ENCODE results near the gene DDTL. TPM values are rescaled to one million over a fixed set of nuclear protein-coding genes. Genes with fewer than 3 reads are reported as not detected.
"Not testable (repeated sequence)": the region's sequence is repeated elsewhere in the genome, so short reads cannot be mapped to it uniquely, and the experiment has no call there.

Gene DDTL
- total RNA-seq, 5 donors from 2014 or later (not counting 1 experiment from before 2014, with no cell fraction given) = 3.5 to 7.7 (median 3.9) TPM; not detected in 1

DNA sequence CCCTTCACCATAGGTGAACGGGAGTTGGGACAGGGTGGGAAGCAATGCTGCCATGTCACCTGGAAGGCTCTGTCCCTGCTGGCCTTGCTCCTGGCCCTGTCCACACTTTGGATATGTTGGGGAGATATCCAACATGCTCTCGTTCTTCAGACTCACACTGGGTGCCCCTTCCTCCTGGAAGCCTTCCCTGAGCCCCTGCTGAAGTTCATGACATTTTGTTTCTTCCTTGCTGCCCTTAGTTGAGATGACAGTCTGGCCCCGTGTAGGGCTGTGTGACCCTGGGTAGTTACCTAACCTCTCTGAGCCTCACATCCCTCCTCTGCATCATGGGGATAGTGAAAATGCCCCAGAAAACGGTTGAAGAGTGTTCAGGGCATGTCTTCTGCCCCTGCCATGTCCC, 13.2 kb upstream of the DDTL start:
- CTCF ChIA-PET; H3K27ac Mint-ChIP-seq; H3K4me1 ChIP-seq (ENCODE audit: control insufficient read depth in 1 of 2, extremely low read depth in 1 of 2, insufficient read depth in 2 of 2, low read length in 2 of 2); H3K9me3 Mint-ChIP-seq; H3K27me3 Mint-ChIP-seq; H3K27ac ChIP-seq (ENCODE audit: low read length); DNase-seq; H3K4me3 Mint-ChIP-seq; H3K4me1 Mint-ChIP-seq; H3K9me3 ChIP-seq; H3K36me3 ChIP-seq (ENCODE audit: control insufficient read depth in 2 of 2, extremely low read depth in 1 of 2, insufficient read depth in 1 of 2, low read length in 1 of 2); H3K36me3 Mint-ChIP-seq; H3K27me3 ChIP-seq (replicated peaks in 1 of 2; ENCODE audit: control insufficient read depth in 2 of 2, extremely low read depth in 1 of 2, insufficient read depth in 2 of 2, low read length in 1 of 2); ATAC-seq (replicated peaks in 1 of 4); POLR2A ChIA-PET; H3K4me3 ChIP-seq (ENCODE audit: control insufficient read depth in 1 of 2, extremely low read depth in 1 of 2, low read length in 1 of 2): not testable (repeated sequence)
- 58% methylated on average over 1 of the region's 4 CpGs for WGBS (ENCODE audit: insufficient coverage)

DNA sequence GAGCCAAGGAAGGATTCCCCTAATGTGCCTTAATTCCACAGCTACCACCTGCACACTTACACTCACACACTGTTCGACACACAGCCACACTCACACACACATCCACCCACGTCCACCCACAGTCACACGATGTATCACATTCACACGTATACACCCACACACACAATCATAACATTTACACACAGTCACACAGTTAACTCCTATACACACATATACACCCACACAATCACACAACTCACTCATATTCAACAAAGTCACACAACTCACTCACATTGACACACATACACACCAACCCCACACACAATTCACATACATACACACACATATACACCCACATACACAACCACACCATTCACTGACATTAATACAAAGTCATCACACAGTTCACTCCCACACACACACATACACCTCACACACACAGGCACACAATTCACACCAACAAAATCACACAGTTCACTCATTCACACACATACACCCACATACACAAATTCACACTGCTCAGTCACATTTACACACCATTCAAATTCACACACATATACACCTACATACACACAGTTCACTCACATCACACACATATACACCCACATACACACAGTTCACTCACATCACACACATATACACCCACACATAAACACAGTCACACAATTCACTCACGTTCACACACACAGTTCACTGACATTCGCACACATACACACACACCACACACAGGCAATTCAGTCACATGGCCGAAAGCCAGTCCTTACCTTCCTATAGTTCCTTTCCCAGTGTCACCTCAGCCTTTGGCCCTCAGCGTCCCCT, 12.3 kb upstream of the DDTL start:
- H3K36me3 ChIP-seq (ENCODE audit: control insufficient read depth in 2 of 2, extremely low read depth in 1 of 2, insufficient read depth in 1 of 2, low read length in 1 of 2); H3K27me3 ChIP-seq (replicated peaks in 1 of 2; ENCODE audit: control insufficient read depth in 2 of 2, extremely low read depth in 1 of 2, insufficient read depth in 2 of 2, low read length in 1 of 2); H3K36me3 Mint-ChIP-seq; H3K9me3 Mint-ChIP-seq; H3K4me1 ChIP-seq (ENCODE audit: control insufficient read depth in 1 of 2, extremely low read depth in 1 of 2, insufficient read depth in 2 of 2, low read length in 2 of 2); H3K9me3 ChIP-seq; DNase-seq; H3K4me3 Mint-ChIP-seq; H3K4me1 Mint-ChIP-seq; H3K27ac Mint-ChIP-seq; H3K27me3 Mint-ChIP-seq; POLR2A ChIA-PET; H3K4me3 ChIP-seq (ENCODE audit: control insufficient read depth in 1 of 2, extremely low read depth in 1 of 2, low read length in 1 of 2); H3K27ac ChIP-seq (ENCODE audit: low read length); CTCF ChIA-PET; ATAC-seq (replicated peaks in 1 of 4): not testable (repeated sequence)
- WGBS (ENCODE audit: insufficient coverage) = 71% methylated on average over 8 of the region's 8 CpGs

DNA sequence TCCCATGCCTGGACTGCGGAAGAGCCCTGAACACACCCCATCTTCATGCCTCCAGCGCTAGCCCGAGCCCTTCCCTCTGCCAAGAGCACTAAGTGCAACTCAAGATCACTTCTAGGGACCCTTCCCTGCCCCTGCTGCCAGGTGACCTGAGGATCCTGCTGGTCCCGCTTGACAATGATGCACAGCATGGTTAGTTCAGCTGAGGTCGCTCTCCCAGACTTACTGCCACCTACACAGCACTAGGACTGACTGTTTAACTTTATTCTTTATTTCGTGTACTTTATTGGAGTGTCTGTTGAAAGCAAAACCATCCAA, 11.7 kb upstream of the DDTL start:
- ATAC-seq (replicated peaks in 1 of 4); H3K4me3 ChIP-seq (ENCODE audit: control insufficient read depth in 1 of 2, extremely low read depth in 1 of 2, low read length in 1 of 2); CTCF ChIA-PET; H3K36me3 ChIP-seq (ENCODE audit: control insufficient read depth in 2 of 2, extremely low read depth in 1 of 2, insufficient read depth in 1 of 2, low read length in 1 of 2); DNase-seq; H3K36me3 Mint-ChIP-seq; POLR2A ChIA-PET; H3K9me3 Mint-ChIP-seq; H3K27ac Mint-ChIP-seq; H3K27me3 Mint-ChIP-seq; H3K27me3 ChIP-seq (replicated peaks in 1 of 2; ENCODE audit: control insufficient read depth in 2 of 2, extremely low read depth in 1 of 2, insufficient read depth in 2 of 2, low read length in 1 of 2); H3K27ac ChIP-seq (ENCODE audit: low read length); H3K4me3 Mint-ChIP-seq; H3K4me1 ChIP-seq (ENCODE audit: control insufficient read depth in 1 of 2, extremely low read depth in 1 of 2, insufficient read depth in 2 of 2, low read length in 2 of 2); H3K4me1 Mint-ChIP-seq; H3K9me3 ChIP-seq: not testable (repeated sequence)
- 96% methylated on average over 3 of the region's 6 CpGs for WGBS (ENCODE audit: insufficient coverage)

DNA sequence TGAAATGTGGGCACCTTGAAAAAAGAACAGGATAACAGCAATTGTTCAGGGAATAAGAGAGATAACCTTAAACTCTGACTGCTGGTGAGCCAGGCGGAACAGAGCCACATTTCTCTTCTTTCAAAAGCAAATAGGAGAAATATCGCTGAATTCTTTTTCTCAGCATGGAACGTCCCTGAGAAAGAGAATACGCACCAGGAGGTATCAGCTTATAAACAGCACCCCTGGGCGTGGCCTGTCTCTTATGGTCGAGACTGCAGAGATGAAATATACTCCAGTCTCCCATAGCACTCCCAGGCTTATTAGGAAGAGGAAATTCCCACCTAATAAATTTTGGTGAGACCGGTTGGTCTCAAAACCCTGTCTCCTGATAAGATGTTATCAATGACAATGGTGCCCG, 10.8 kb upstream of the DDTL start:
- not testable (repeated sequence) for DNase-seq; H3K27me3 ChIP-seq (replicated peaks in 1 of 2; ENCODE audit: control insufficient read depth in 2 of 2, extremely low read depth in 1 of 2, insufficient read depth in 2 of 2, low read length in 1 of 2); H3K4me1 ChIP-seq (ENCODE audit: control insufficient read depth in 1 of 2, extremely low read depth in 1 of 2, insufficient read depth in 2 of 2, low read length in 2 of 2); H3K27ac ChIP-seq (ENCODE audit: low read length); H3K9me3 Mint-ChIP-seq; H3K4me1 Mint-ChIP-seq; H3K27ac Mint-ChIP-seq; H3K4me3 ChIP-seq (ENCODE audit: control insufficient read depth in 1 of 2, extremely low read depth in 1 of 2, low read length in 1 of 2); H3K4me3 Mint-ChIP-seq; H3K36me3 Mint-ChIP-seq; H3K36me3 ChIP-seq (ENCODE audit: control insufficient read depth in 2 of 2, extremely low read depth in 1 of 2, insufficient read depth in 1 of 2, low read length in 1 of 2); ATAC-seq (replicated peaks in 1 of 4); H3K9me3 ChIP-seq
- WGBS (ENCODE audit: insufficient coverage) = no CpG with 5 or more reads among the region's 8 CpGs
- POLR2A ChIA-PET = interaction anchor here in 1 of 2 donors (0.6 kb wide), 1 partner anchor 55 kb away, joined by 4 read pairs; the partner anchor contains the start of gene CABIN1
- CTCF ChIA-PET = interaction anchor here in 1 of 2 donors (0.5 kb wide), 1 partner anchor 98 kb away, joined by 9 read pairs; the partner anchor contains the start of gene SLC2A11
- peaks cover 0 to 14% of the 10 kb centered on the region in 2 donors for H3K27me3 Mint-ChIP-seq

DNA sequence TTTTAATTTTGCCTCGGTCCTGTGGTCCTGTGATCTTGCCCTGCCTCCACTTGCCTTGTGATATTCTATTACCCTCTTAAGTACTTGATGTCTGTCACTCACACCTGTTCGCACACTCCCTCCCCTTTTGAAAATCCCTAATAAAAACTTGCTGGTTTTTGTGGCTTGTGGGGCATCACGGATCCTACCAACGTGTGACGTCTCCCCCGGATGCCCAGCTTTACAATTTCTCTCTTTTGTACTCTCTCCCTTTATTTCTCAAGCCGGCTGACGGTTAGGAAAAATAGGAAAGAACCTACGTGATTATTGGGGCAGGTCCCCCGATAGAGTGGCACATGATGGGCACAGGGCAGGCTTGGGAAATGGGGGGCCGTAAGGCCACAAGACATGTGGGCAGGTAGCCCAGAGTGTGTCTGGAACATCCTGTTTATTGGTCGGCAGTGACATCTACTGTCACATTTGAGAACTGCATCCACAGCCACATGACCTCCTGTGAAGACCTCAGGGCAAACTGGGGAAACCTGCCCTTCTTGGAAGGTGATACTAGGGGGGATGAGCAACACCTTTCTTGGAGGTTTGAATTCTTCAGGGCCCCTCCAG, 10.3 kb upstream of the DDTL start:
- H3K9me3 Mint-ChIP-seq; H3K27me3 ChIP-seq (replicated peaks in 1 of 2; ENCODE audit: control insufficient read depth in 2 of 2, extremely low read depth in 1 of 2, insufficient read depth in 2 of 2, low read length in 1 of 2); H3K27ac ChIP-seq (ENCODE audit: low read length); H3K36me3 ChIP-seq (ENCODE audit: control insufficient read depth in 2 of 2, extremely low read depth in 1 of 2, insufficient read depth in 1 of 2, low read length in 1 of 2); H3K4me1 ChIP-seq (ENCODE audit: control insufficient read depth in 1 of 2, extremely low read depth in 1 of 2, insufficient read depth in 2 of 2, low read length in 2 of 2); H3K4me3 Mint-ChIP-seq; H3K36me3 Mint-ChIP-seq; H3K4me1 Mint-ChIP-seq; H3K9me3 ChIP-seq; H3K4me3 ChIP-seq (ENCODE audit: control insufficient read depth in 1 of 2, extremely low read depth in 1 of 2, low read length in 1 of 2): not testable (repeated sequence)
- no CpG with 5 or more reads among the region's 12 CpGs for WGBS (ENCODE audit: insufficient coverage)
- peak in 34 of 35 experiments; percentile 28 to 88 (median 66) for DNase-seq
- ChIA-PET POLR2A (interaction anchor here in 1 of 2 donors (0.6 kb wide), 1 partner anchor 55 kb away, joined by 4 read pairs; the partner anchor contains the start of gene CABIN1), CTCF (interaction anchor here in 1 of 2 donors (0.5 kb wide), 1 partner anchor 99 kb away, joined by 9 read pairs; the partner anchor contains the start of gene SLC2A11)
- ATAC-seq (replicated peaks in 1 of 4) = peak; percentile 85 to 97 (median 87)
- Mint-ChIP-seq H3K27me3 (peaks cover 0 to 14% of the 10 kb centered on the region in 2 donors), H3K27ac (peak overlapping the region in 1 of 2 donors; percentile 55)

DNA sequence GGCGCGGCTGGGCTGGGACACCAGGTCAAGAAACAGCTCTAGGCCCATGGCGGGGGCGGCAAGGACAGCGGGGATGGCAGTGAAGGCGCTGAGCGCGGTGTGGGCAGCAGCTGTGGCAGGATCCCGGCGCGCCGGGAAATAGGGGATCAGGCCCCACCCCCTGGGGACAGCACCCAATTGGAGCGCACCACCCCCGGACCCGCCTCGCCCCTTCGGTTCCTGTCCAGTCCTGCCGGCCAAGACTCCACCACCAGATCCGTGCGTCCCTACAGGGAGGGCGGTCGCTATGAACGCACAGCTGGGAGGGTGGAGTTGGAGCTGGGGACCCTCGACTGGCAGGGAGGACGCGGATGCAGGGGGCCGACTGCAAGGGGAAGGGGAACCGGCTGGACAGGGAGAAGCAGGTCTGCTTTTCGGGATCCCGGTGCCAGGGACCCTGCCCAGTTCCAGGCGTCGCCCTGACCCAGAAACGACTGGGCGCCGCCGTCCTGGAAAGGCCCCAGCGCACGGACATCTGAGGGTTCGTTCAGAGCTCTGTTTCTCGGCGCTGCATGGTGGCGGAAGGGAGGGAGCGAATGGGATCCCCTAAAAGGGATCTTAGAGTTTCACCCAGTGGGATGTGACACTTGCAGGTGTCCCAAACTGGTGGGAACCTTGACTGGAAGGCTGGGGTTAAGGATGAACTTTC, 5.5 kb upstream of the DDTL start, which contains the start of gene GSTT2B:
Gene GSTT2B, minus strand, starts transcription at position 112 of the 688 bp plus-strand sequence. Its CDS starts 64 bp downstream, at position 48.
- H3K9me3 ChIP-seq; DNase-seq; H3K36me3 ChIP-seq (ENCODE audit: control insufficient read depth in 2 of 2, extremely low read depth in 1 of 2, insufficient read depth in 1 of 2, low read length in 1 of 2); H3K9me3 Mint-ChIP-seq; H3K4me1 Mint-ChIP-seq; H3K4me3 Mint-ChIP-seq; POLR2A ChIA-PET; H3K27ac Mint-ChIP-seq; H3K4me3 ChIP-seq (ENCODE audit: control insufficient read depth in 1 of 2, extremely low read depth in 1 of 2, low read length in 1 of 2); CTCF ChIA-PET; H3K27ac ChIP-seq (ENCODE audit: low read length); H3K36me3 Mint-ChIP-seq; H3K27me3 ChIP-seq (replicated peaks in 1 of 2; ENCODE audit: control insufficient read depth in 2 of 2, extremely low read depth in 1 of 2, insufficient read depth in 2 of 2, low read length in 1 of 2); ATAC-seq (replicated peaks in 1 of 4); H3K4me1 ChIP-seq (ENCODE audit: control insufficient read depth in 1 of 2, extremely low read depth in 1 of 2, insufficient read depth in 2 of 2, low read length in 2 of 2): not testable (repeated sequence)
- WGBS (ENCODE audit: insufficient coverage) = no CpG with 5 or more reads among the region's 43 CpGs
- H3K27me3 Mint-ChIP-seq = peaks cover 0 to 14% of the 10 kb centered on the region in 2 donors

All from T-cell (primary cell).